OCI-LY1 (cell line): ENCODE results near the gene GVQW3.

Experiments
- CTCF ChIP-seq: fragments of 200-600 bp; sonication (generic), shearing (Covaris generic); IDR thresholded peaks from 2 replicates; pipeline ENCODE4 v1.5.1; 2017; ENCODE audit warnings: mild to moderate bottlenecking, antibody characterized with exemption, low read length, moderate library complexity, mixed read lengths
- EZH2 ChIP-seq: fragments of 200-600 bp; sonication (generic), shearing (Covaris generic); IDR thresholded peaks from 2 replicates; pipeline ENCODE4 v1.8.0; 2017; ENCODE audit warnings: borderline replicate concordance, mixed run types, mild to moderate bottlenecking, antibody characterized with exemption, low read length, moderate library complexity, mixed read lengths

GRCh38 chr11:76391021-76391420, 9.9 kb downstream of the GVQW3 start:
- TF ChIP-seq CTCF, result no peak
- TF ChIP-seq EZH2, result no peak
